Activated T-helper 1 cell treated with anti-CD3 and anti-CD28 coated beads, Interleukin-2, amount 50 U/mL, for 16 hours (primary cell): ENCODE data around the gene MRPL28.
"Not testable (repeated sequence)": the region's sequence is repeated elsewhere in the genome, so short reads cannot be mapped to it uniquely, and the experiment has no call there.

Experiments used
- DNase-seq, 2 donors: peaks; one replicate each; pipeline ENCODE4 v3.0.0-alpha.2; 2020; ENCODE audit warnings: low read depth in 1 of 2, low spot score in 1 of 2

Gene MRPL28

GRCh38 chr16:373848-374615 lies 3.7 kb upstream of the MRPL28 start:
- DNase-seq: no peak

DNA sequence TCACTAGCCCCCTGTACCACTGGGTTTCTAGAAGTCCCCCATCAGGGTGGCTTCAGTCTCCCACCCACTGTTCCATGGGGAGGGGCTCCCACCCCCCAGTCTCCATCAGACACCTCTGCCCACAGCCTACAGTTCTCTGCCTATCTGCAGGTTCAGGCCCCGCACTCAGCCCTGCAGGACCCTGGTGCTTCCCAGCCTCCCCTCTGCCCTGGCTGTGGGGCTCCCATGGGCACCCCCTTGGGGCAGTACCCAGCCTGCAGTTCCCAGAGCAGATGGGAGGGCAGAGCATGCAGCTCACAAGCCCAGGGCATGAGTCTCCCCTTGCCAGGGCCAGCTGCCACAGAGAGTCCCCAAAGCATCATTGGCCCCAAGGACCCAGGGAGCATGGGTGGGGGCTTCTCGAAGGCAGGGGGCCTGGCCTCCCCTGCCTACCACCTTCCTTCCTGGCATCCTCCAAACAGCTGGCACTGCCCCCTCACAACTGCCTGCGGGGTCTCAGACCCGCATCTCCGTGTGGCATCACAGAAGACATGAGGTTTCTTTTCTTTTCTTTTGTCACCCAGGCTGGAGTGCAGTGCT lies 2.8 kb upstream of the MRPL28 start:
- DNase-seq: no peak

DNA sequence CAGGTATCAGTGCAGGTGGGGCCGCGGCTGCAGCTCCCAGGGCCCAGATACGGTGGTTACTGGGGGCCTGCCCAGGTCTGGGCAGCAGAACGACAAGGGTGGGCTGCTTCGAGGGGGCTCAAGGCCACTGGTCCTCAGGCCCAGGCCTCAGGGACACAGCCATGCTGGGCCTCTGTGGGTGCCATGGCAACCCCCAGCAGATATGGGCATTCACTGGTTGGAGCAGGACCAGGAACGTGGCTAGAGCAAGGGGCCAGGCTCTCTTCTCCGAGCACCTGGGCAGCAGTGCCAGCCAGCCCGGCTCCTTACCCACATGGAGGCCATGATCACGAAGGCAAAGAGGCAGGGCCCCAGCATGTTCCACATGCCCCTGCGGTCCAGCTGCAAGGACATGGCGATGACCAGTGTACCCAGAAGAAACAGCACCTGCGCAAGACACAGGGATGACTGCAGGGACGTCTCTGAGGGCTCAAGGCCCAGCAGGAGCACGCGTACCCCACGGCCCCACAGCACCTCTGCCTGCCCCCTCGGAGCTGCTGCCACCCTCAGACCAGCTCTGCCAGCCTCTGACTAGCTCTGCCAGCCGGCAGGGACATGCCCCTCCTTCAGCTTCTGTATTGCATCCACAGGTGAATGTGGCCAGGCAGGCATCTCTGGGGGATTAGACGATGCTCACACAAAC lies 2.1 kb upstream of the MRPL28 start:
- no peak for DNase-seq

- DNase-seq: no peak
These were observed 1.4 kb upstream of the MRPL28 start for GRCh38 chr16:371515-372301.

GRCh38 chr16:370979-371514 lies 709 bp upstream of the MRPL28 start:
- DNase-seq: no peak

- no peak for DNase-seq
These were observed 387 bp downstream of the MRPL28 start for GRCh38 chr16:369866-370436.

GRCh38 chr16:369275-369865 lies 968 bp downstream of the MRPL28 start:
- DNase-seq: no peak

GRCh38 chr16:368388-369158 lies 1.8 kb downstream of the MRPL28 start:
- DNase-seq: no peak

- no peak for DNase-seq
These were observed 2.9 kb downstream of the MRPL28 start for GRCh38 chr16:367333-367903.

DNA sequence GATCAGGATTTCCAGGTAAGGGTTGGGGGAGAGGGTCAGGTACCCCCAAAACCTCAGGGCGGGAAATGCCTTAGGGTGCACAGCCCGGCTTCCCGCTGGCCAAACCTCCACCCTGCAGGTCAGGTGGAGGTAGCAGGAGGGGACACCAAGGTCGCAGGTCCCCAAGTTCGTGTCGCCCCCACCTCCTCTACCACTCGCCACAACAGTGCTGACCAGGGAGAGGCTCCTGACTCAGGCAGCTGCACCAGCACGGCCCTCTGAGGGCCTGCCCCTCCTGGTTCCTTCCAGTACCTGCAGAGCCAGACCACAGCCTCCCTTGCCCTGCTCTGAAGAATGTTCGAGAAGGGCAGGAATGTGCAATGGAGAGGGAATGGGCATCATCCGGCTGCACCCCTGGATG lies 3.9 kb downstream of the MRPL28 start:
- no peak for DNase-seq

- DNase-seq: no peak
These were observed 5.5 kb downstream of the MRPL28 start for GRCh38 chr16:364595-365491.

GRCh38 chr16:363766-364490 lies 6.4 kb downstream of the MRPL28 start:
- DNase-seq: no peak

GRCh38 chr16:363110-363765 lies 7.1 kb downstream of the MRPL28 start:
- DNase-seq: no peak

DNA sequence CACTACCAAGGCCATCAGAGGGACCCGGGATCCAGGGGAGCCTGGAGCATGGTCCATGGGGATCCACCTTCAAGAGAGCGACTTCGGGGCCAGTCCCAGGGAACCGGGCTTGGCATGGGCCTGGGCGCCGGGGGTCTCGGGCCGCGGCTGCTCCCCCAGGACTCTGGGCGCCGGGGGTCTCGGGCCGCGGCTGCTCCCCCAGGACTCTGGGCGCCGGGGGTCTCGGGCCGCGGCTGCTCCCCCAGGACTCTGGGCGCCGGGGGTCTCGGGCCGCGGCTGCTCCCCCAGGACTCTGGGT lies 7.7 kb downstream of the MRPL28 start:
- DNase-seq: not testable (repeated sequence)

DNA sequence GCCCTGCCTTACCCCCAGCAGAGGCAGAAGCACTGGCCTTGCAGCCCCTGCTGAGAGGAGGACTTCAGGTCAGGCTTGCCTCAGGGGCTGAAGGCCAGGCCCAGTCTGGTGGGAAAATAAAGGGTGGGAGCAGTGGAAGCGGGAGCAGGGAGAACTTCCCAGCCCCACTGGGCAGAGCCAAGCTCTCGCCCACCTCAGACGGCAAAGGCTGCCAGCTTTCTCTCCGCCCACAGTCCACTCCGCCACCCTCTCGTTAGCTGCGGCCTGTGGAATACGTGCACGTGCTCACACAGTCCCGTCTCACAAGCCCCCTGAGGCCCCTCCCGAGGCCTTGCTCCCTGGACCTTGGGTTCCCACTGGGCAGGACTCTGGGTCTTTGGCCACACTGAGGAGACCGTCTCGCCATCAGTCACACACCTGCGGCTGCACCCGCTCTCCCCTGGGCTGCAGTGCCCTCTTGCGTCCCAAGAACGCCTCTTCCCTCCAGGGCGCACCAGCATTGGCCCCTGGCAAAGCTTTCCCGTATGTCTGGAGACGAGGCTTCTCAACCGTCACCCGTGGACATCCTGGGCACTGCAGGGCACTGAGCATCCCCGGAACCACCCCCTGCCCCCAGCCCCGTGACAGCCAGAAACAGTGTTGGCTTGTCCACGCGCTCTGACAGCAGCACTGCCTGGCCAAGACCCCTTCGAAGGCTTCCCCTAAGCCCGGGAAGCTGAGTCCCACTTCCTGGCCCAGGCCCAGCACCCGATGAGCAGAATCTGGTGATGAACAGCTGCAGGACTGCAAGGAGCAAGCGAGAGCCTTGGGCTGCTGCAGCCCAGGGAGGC lies 8.3 kb downstream of the MRPL28 start:
- peak; percentile 54 to 56 for DNase-seq

DNA sequence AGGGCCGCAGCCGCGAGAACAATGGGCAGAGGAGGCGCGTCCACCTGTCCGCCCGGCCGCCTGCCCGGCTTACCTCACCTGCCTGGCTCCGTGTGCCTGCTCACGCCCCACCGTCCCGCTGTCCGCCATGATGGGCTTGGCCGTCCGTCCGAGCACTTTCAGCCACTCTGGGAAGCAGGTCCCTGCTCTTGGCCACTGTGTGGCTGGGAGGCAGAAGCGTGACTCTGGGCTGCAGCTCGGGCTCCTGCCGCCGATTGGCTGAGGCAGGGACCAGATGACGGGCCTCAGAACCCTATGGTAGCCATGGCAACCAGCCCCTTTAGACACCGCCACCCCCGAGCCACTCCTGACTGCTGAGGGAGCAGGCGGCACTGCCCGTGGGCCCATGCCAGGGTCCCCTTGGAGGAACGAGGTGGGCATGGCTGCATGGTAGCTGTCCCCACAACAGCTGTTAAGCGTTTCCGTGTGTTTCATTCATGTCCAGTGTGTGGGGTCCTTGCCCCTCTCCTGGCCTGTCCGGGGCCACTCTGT lies 8.9 kb downstream of the MRPL28 start:
- no peak for DNase-seq
